RCC 7860 (cell line): ENCODE measurements around the gene FLNA.
A peak's percentile ranks its signal among the peaks of the same experiment; 100 is the strongest.
"Not testable (repeated sequence)": the region's sequence is repeated elsewhere in the genome, so short reads cannot be mapped to it uniquely, and the experiment has no call there.

Source experiments
- DNase-seq: peaks from one replicate; pipeline ENCODE4 v3.0.0-alpha.2; 2015; ENCODE audit warnings: low spot score
- FAIRE-seq: peaks from 2 replicates; lab custom pipeline; 2012; peaks lifted over from hg19 to GRCh38; lab: Jason Lieb, UNC

The FLNA gene

DNA sequence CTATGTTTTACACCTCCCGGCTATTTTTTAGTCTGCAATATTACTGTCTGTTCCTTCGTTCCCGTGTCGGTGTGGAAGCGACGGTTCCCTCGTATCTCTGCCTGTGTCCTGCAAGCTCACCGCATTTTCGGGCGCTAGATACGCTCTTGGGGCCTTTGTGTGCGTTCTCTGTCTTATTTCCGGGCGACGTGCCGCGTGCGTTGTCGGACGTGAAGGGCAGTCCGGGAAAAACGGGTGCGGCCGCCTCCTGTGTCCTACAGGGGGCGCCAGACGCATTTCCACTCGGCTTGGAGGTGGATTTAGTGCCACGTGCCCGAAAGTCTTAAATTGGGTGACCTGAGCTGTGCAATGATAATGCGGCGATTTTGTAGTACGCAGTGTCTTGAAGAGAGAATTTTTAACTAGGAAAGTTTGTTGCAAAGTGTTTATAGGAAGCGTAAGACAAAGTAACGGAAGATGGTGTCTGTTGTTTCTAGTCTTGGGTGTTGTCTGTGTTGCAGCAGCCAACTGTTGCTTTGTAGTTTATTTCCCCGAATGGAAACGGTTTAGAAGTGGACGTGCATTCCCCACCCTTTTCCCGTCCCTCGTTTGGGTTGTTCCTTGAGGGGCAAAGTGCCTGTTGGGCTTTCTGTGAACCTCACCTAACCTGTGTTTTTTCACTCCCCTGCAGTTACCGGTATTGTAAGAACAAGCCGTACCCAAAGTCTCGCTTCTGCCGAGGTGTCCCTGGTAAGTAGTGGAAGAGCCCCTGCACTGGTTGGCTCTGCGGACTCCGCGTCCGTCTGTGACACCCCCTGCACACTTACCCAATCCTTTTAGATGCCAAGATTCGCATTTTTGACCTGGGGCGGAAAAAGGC is 24.5 kb upstream of the FLNA start:
- FAIRE-seq (no peak), DNase-seq (peak; percentile 69)

- peak; percentile 85 for FAIRE-seq
- DNase-seq: peak; percentile 97
These were observed 23.6 kb upstream of the FLNA start, which contains the start of gene RPL10 for GRCh38 chrX:154397888-154398667. TSS of gene RPL10 (plus strand) at chrX:154398377. CDS start at chrX:154398520, 143 bp downstream.

DNA sequence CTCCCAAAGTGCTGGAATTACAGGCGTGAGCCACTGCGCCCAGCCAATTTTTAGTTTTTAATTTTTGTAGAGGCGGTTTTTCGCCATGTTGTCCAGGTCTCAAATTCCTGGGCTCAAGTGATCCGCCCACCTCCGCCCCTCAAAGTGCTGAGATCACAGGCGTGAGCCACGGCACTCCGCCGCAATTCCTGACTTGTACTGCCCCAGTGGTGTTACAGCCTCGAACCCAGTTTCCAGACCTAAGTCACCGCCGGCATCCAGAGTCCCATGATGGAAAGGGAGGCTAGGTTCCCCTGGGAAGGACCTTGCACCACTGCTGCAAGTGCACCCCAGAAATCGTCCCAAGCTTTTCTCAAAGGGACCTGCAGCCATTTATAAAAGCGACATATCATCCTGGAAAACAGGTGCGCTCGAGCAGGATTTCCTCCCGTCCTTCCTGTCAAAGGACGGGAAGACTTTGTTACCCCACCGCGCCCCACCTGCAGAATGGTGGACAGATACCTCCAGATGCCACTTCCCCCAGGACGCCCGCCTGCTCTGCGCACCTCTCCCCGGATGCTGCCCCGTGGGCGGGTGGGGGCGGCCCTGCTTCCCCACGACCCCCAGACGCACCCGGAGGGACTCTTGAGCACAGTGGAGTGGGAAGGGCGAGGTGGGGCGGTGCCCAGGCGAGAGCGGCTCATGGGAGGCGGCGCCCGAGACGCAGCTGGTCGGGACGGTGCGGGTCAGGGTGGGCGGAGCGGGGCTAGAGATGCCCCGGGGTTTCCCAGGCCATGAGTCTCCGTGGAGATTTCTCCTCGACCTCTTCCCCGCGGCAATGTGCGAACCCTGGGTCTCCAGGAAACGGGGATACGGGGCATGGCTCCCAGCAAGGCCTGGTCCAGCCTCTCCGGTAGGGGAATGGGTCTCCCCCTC is 22.8 kb upstream of the FLNA start:
- DNase-seq (peak; percentile 41), FAIRE-seq (no peak)

DNA sequence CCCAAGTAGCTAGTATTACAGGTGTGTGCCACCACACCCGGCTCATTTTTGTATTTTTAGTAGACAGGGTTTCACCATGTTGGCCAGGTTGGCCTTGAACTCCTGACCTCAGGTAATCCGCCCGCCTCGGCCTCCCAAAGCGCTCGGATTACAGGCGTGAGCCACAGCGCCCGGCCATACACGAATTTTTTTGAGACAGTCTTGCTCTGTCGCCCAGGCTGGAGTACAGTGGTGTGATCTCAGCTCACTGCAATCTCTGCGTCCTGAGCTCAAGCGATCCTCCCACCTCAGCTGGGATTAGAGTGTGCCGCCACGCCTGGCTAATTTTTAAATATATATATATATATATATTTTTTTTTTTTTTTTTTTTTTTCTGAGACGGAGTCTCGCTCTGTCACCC is 21.9 kb upstream of the FLNA start:
- DNase-seq: peak; percentile 3
- not testable (repeated sequence) for FAIRE-seq

GRCh38 chrX:154389812-154390747 is 15.6 kb upstream of the FLNA start:
- FAIRE-seq: peak; percentile 83
- not testable (repeated sequence) for DNase-seq

GRCh38 chrX:154388649-154389048 is 14.2 kb upstream of the FLNA start:
- not testable (repeated sequence) for DNase-seq
- FAIRE-seq: peak; percentile 92

DNA sequence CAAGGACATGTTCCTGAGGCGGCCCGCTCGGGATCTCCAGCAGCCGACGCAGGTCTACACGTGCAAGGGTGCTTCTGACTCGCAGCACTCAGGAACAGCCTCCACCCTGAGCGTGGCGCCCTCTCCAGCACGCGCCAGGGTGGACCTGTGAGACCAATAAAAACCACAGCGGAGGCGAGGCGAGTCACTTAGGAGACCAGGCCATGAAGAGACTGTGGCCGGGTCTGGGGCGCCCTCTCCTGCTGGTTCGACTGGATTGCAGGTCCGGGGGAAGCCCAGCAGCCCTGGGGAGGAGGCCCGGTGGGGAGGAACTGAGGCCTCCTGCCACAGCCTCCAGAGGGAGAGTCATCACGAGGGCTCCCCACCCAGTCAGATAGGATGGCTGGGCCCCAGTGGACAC is 13.7 kb upstream of the FLNA start:
- not testable (repeated sequence) for DNase-seq
- FAIRE-seq: peak; percentile 80

DNA sequence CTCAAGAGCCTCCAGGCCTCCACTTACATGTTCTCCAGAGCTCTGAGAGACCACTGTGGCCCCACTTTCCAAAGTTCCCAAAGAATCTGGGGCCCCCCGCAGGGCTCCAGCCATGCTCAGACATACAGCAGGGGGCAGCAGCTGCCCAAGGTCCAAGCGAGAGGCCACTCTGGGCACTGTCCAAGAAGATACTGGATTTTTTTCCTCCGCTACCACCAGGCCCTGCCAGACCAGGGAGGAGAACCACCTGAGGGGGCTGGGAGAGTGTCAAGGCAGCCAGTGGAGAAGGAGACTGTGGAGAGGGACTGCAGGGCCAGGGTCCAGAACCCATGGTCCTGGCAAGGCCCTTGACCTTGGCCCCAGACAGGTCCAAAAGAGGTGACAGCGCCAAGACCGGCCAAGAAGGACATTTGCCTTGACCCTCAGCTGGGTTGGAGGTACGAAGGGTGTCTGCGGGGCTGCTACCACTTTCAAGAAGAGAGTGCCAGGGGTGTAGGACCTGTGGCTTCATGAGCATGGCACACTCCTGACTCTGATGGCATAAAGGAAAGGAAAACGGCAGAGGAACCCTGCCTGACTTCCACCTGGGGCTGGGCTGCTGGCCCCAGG is 10.0 kb upstream of the FLNA start:
- FAIRE-seq: no peak
- no peak for DNase-seq

- FAIRE-seq (no peak), DNase-seq (no peak)
These were observed 9.2 kb upstream of the FLNA start for GRCh38 chrX:154383359-154384283.

- FAIRE-seq: no peak
These were observed 8.1 kb upstream of the FLNA start for GRCh38 chrX:154382483-154383069.

GRCh38 chrX:154381271-154381670 is 6.8 kb upstream of the FLNA start:
- FAIRE-seq: no peak
- DNase-seq: no peak

More at GRCh38 chrX:154382483-154383069, 8.1 kb upstream of the FLNA start:
- no peak for DNase-seq

GRCh38 chrX:154380787-154381186 is 6.4 kb upstream of the FLNA start:
- no peak for DNase-seq
- FAIRE-seq: no peak

- DNase-seq (no peak), FAIRE-seq (no peak)
These were observed 5.7 kb upstream of the FLNA start for GRCh38 chrX:154380153-154380552.

- DNase-seq: no peak
These were observed 5.1 kb upstream of the FLNA start for GRCh38 chrX:154379569-154379951.

GRCh38 chrX:154378799-154379568 is 4.5 kb upstream of the FLNA start, which contains the start of gene EMD:
TSS of gene EMD (plus strand) at chrX:154379295. CDS start at chrX:154379485, 190 bp downstream.
- FAIRE-seq (peak; percentile 95), DNase-seq (peak; percentile 97)

More at GRCh38 chrX:154379569-154379951, 5.1 kb upstream of the FLNA start:
- no peak for FAIRE-seq

GRCh38 chrX:154378059-154378798 is 3.8 kb upstream of the FLNA start:
- no peak for DNase-seq
- FAIRE-seq: no peak
